ENCODE data around the gene MTHFD1L. TPM values are rescaled to one million over a fixed set of nuclear protein-coding genes. Genes with fewer than 3 reads are reported as not detected.
A peak's percentile ranks its signal among the peaks of the same experiment; 100 is the strongest.

MTHFD1L gene
- total and polyA plus RNA-seq, 2 donors from 2014 or later, result 4.7 to 39.6 TPM

DNA sequence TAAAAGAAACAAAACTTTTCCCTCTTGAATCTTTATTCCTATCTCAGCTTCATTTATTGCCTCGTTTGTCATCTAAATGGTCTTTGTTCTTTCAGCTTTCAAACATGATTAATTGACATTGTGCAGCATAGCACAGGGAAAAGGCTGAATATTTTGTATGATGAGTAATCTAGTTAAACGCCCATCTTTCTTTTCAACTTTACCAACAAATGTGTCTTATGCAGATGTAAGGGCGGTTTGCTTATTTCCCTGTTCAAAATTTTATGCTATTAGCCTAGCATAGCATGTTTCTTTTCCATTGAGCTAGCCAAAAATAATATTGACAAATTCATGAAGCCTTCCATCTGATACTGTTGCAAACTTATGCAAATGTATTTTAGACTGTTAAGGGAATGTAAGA lies 197.8 kb downstream of the MTHFD1L start:
- Histone ChIP-seq H3K27ac (ENCODE audit: low read depth in 2 of 2, low read length in 2 of 2) (peak overlapping the region; percentile 41 to 48), H3K9me3 (ENCODE audit: control insufficient read depth in 2 of 3, insufficient read depth in 1 of 3, low read length in 3 of 3) (no peaks in the 10 kb centered on the region), H3K4me1 (ENCODE audit: control insufficient read depth in 2 of 3, insufficient read depth in 2 of 3, low read depth in 1 of 3, low read length in 3 of 3) (peaks cover 7 to 34% (median 22%) of the 10 kb centered on the region in 3 donors), H3K36me3 (ENCODE audit: control insufficient read depth in 2 of 3, insufficient read depth in 3 of 3, low read length in 3 of 3) (no peaks in the 10 kb centered on the region), H3K9ac (ENCODE audit: low read length in 3 of 3) (peak overlapping the region in 1 of 3 donors; percentile 16), H3K27me3 (ENCODE audit: control insufficient read depth, insufficient read depth, low read length) (no peaks in the 10 kb centered on the region), H3K4me3 (ENCODE audit: low read length in 3 of 3) (no peak overlapping the region)
- DNase-seq, result peak in 2 of 5 donors; percentile 79 to 91
- no peak for FAIRE-seq
- TF ChIP-seq, protein P1, sequence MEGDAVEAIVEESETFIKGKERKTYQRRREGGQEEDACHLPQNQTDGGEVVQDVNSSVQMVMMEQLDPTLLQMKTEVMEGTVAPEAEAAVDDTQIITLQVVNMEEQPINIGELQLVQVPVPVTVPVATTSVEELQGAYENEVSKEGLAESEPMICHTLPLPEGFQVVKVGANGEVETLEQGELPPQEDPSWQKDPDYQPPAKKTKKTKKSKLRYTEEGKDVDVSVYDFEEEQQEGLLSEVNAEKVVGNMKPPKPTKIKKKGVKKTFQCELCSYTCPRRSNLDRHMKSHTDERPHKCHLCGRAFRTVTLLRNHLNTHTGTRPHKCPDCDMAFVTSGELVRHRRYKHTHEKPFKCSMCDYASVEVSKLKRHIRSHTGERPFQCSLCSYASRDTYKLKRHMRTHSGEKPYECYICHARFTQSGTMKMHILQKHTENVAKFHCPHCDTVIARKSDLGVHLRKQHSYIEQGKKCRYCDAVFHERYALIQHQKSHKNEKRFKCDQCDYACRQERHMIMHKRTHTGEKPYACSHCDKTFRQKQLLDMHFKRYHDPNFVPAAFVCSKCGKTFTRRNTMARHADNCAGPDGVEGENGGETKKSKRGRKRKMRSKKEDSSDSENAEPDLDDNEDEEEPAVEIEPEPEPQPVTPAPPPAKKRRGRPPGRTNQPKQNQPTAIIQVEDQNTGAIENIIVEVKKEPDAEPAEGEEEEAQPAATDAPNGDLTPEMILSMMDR (IDR thresholded peaks at IDR 0.05; ENCODE audit: borderline replicate concordance, extremely low read depth, insufficient read depth), result no peak
- intact Hi-C loops (cut with DNase I), result no loop called here

DNA sequence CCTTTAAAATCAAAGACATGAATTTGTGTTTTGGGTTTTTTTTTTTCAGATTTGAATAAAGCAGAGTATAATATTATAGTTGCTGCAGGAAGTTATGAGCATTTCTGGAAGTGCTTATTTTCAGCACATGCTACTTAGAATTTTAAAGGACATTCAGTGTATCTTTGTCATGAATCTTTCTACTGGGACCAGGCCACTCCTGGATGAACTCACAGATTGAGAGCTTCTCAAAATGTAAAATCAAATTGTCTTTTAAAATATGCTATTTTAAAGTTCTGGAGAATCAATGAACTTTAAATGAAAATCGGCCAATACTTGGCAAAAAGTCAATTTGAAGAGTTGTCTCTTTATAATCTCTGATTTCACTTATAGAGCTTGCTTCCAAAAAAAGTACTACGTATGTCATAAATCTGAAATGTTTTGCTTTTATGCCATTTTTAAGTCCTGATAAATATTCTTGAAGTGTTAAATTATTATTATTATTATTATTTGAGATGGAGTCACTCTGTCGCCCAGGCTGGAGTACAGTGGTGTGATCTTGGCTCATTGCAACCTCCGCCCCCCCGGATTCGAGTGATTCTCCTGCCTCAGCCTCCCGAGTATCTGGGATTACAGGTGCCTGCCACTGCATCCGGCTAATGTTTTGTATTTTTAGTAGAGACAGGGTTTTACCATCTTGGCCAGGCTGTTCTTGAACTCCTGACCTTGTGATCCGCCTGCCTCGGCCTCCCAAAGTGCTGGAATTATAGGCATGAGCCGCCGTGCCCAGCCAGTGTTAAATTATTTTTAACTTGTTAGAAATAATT lies 198.5 kb downstream of the MTHFD1L start:
- TF ChIP-seq, protein P1 (IDR thresholded peaks at IDR 0.05; ENCODE audit: borderline replicate concordance, extremely low read depth, insufficient read depth), result no peak

DNA sequence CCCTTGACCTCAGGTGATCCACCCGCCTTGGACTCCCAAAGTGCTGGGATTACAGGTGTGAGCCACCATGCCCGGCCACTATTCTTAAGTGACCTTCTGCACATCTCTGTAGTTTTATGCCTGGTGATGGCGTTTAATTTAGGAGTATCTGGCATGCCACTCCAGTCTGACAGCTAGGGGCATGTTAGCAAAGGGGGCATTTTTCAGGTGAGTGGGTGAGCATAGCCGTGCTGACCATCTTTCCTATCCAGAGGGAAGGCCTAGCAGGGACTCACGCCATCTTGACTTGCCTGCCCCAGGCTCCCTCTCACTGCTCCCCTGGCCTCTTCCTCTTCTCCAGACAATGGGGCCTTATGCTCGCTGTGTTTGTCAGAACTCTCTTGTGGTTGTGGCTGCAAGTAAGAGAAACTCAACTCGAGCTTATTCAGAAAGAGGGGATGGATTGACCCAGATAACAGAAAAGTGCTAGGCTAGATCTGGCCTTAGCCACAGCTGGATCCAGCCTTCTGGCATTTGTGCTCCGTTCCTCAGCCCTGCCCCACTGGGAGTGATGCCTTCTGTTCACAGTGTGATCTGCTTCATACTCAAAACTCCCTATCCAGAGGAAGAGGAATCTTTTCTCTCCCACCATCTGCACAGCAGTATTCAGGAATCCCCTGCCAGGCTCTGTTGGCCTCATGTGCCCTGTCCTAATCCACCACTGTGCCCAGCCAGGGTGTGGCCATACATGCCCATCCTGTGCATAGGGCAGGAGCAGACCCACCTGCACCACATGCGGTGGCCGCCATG lies 199.7 kb downstream of the MTHFD1L start:
- DNase-seq, result no peak
- H3K4me3 ChIP-seq (ENCODE audit: low read length in 3 of 3), result no peak overlapping the region
- peaks cover 6 to 35% (median 20%) of the 10 kb centered on the region in 3 donors for H3K4me1 ChIP-seq (ENCODE audit: control insufficient read depth in 2 of 3, insufficient read depth in 2 of 3, low read depth in 1 of 3, low read length in 3 of 3)
- TF ChIP-seq, protein P1 (IDR thresholded peaks at IDR 0.05; ENCODE audit: borderline replicate concordance, extremely low read depth, insufficient read depth), result no peak
- no peak for FAIRE-seq
- H3K36me3 ChIP-seq (ENCODE audit: control insufficient read depth in 2 of 3, insufficient read depth in 3 of 3, low read length in 3 of 3), result no peaks in the 10 kb centered on the region
- H3K9me3 ChIP-seq (ENCODE audit: control insufficient read depth in 2 of 3, insufficient read depth in 1 of 3, low read length in 3 of 3), result no peaks in the 10 kb centered on the region
- peak overlapping the region; percentile 47 to 54 for H3K27ac ChIP-seq (ENCODE audit: low read depth in 2 of 2, low read length in 2 of 2)
- H3K9ac ChIP-seq (ENCODE audit: low read length in 3 of 3), result no peak overlapping the region
- no peaks in the 10 kb centered on the region for H3K27me3 ChIP-seq (ENCODE audit: control insufficient read depth, insufficient read depth, low read length)
- intact Hi-C loops (cut with DNase I), result no loop called here

More for the DNA sequence above, 198.5 kb downstream of the MTHFD1L start:
- no peaks in the 10 kb centered on the region for H3K9me3 ChIP-seq (ENCODE audit: control insufficient read depth in 2 of 3, insufficient read depth in 1 of 3, low read length in 3 of 3)
- no peaks in the 10 kb centered on the region for H3K36me3 ChIP-seq (ENCODE audit: control insufficient read depth in 2 of 3, insufficient read depth in 3 of 3, low read length in 3 of 3)
- no peak overlapping the region for H3K9ac ChIP-seq (ENCODE audit: low read length in 3 of 3)
- H3K27me3 ChIP-seq (ENCODE audit: control insufficient read depth, insufficient read depth, low read length), result no peaks in the 10 kb centered on the region
- H3K27ac ChIP-seq (ENCODE audit: low read depth in 2 of 2, low read length in 2 of 2), result peak overlapping the region; percentile 41 to 48
- H3K4me1 ChIP-seq (ENCODE audit: control insufficient read depth in 2 of 3, insufficient read depth in 2 of 3, low read depth in 1 of 3, low read length in 3 of 3), result peaks cover 11 to 41% (median 27%) of the 10 kb centered on the region in 3 donors
- no peak for DNase-seq
- FAIRE-seq, result no peak
- intact Hi-C loops (cut with DNase I), result no loop called here
- no peak overlapping the region for H3K4me3 ChIP-seq (ENCODE audit: low read length in 3 of 3)

Measured in kidney (tissue), 14 donors.